MM.1S (cell line): Measurements from ENCODE around the gene IQCC.

ENCODE experiments used
- DNase-seq: peaks from one replicate; pipeline ENCODE4 v3.0.0-alpha.2; 2015
- H2AFZ ChIP-seq: fragments of 300-600 bp; sonication (generic); 2 replicates; pipeline ENCODE4 v1.6.0; 2016; ENCODE audit warnings: antibody characterized with exemption, low read length
- H3F3A ChIP-seq: fragments of 300-600 bp; sonication (generic); 2 replicates; pipeline ENCODE4 v1.6.1; 2016; ENCODE audit warnings: mild to moderate bottlenecking, antibody characterized with exemption, low read length, moderate library complexity, mixed read lengths; ENCODE audit not compliant: insufficient read depth
- H3K27ac ChIP-seq: fragments of 300-600 bp; sonication (generic); 2 replicates; pipeline ENCODE4 v1.5.1; 2016; ENCODE audit warnings: mild to moderate bottlenecking, low read length
- H3K27me3 ChIP-seq: fragments of 300-600 bp; sonication (generic); replicated peaks from 2 replicates; pipeline ENCODE4 v1.6.0; 2016; ENCODE audit warnings: low read length; ENCODE audit not compliant: insufficient read depth
- H3K36me3 ChIP-seq: fragments of 300-600 bp; sonication (generic); replicated peaks from 2 replicates; pipeline ENCODE4 v1.6.1; 2016; ENCODE audit warnings: mild to moderate bottlenecking, low read length, mixed read lengths; ENCODE audit not compliant: insufficient read depth
- H3K4me1 ChIP-seq: fragments of 300-600 bp; sonication (generic); 2 replicates; pipeline ENCODE4 v1.6.1; 2016; ENCODE audit warnings: low read length, mixed read lengths
- H3K4me2 ChIP-seq: fragments of 300-600 bp; sonication (generic); 2 replicates; pipeline ENCODE4 v1.6.0; 2016; ENCODE audit warnings: low read depth, low read length
- H3K4me3 ChIP-seq: fragments of 300-600 bp; sonication (generic); 2 replicates; pipeline ENCODE4 v1.5.1; 2016; ENCODE audit warnings: low read length, mixed read lengths
- H3K79me2 ChIP-seq: fragments of 300-600 bp; sonication (generic); 2 replicates; pipeline ENCODE4 v1.6.1; 2016; ENCODE audit warnings: mixed run types, low read length, mixed read lengths
- H3K9ac ChIP-seq: fragments of 300-600 bp; sonication (generic); 2 replicates; pipeline ENCODE4 v1.6.1; 2016; ENCODE audit warnings: low read length, mixed read lengths
- H3K9me2 ChIP-seq: fragments of 300-600 bp; sonication (generic); replicated peaks from 2 replicates; pipeline ENCODE4 v1.6.1; 2016; ENCODE audit warnings: mild to moderate bottlenecking, low read length, mixed read lengths; ENCODE audit not compliant: insufficient read depth
- H3K9me3 ChIP-seq: fragments of 300-600 bp; sonication (generic); replicated peaks from 2 replicates; pipeline ENCODE4 v1.6.1; 2016; ENCODE audit warnings: mild to moderate bottlenecking, low read length, mixed read lengths; ENCODE audit not compliant: insufficient read depth
- H4K20me1 ChIP-seq: fragments of 300-600 bp; sonication (generic); 2 replicates; pipeline ENCODE4 v1.6.1; 2016; ENCODE audit warnings: mild to moderate bottlenecking, low read length, moderate library complexity, mixed read lengths; ENCODE audit not compliant: insufficient read depth
- EZH2 ChIP-seq: fragments of 300-600 bp; sonication (generic); optimal IDR thresholded peaks from 2 replicates; pipeline ENCODE3; 2017; ENCODE audit warnings: low read depth, mild to moderate bottlenecking, antibody characterized with exemption, low read length, mixed read lengths
- EZH2phosphoT487 ChIP-seq: fragments of 300-600 bp; sonication (generic); IDR thresholded peaks from 2 replicates; pipeline ENCODE4 v1.6.1; 2018; ENCODE audit warnings: antibody characterized with exemption, low read length
- TF ChIP-seq, protein P1 (sequence below): fragments of 300-600 bp; sonication (generic); IDR thresholded peaks from 2 replicates; pipeline ENCODE4 v1.5.1; 2016; ENCODE audit warnings: antibody characterized with exemption, low read length, mixed read lengths

The IQCC gene

GRCh38 chr1:32221581-32221979 lies 16.1 kb downstream of the IQCC start:
- Histone ChIP-seq H3F3A (no peaks in the 10 kb centered on the region), H3K79me2 (peaks cover 39% of the 10 kb centered on the region), H3K9me3 (no peaks in the 10 kb centered on the region), H3K27me3 (no peaks in the 10 kb centered on the region), H2AFZ (peak overlapping the region; percentile 60; the same call in 1 of the 2 replicates), H4K20me1 (no peaks in the 10 kb centered on the region), H3K36me3 (0 out of 2 replicates have a peak, but pooled peaks cover 3% of the 10 kb centered on the region), H3K27ac (no peak overlapping the region), H3K9ac (peak overlapping the region; percentile 91; the same call in 1 of the 2 replicates), H3K4me3 (peak overlapping the region; percentile 77), H3K4me1 (peaks cover 5% of the 10 kb centered on the region; the same call in 1 of the 2 replicates), H3K4me2 (peak overlapping the region; percentile 84), H3K9me2 (no peaks in the 10 kb centered on the region)
- DNase-seq, result no peak
- TF ChIP-seq EZH2 (no peak), EZH2phosphoT487 (no peak)
- TF ChIP-seq, protein P1, sequence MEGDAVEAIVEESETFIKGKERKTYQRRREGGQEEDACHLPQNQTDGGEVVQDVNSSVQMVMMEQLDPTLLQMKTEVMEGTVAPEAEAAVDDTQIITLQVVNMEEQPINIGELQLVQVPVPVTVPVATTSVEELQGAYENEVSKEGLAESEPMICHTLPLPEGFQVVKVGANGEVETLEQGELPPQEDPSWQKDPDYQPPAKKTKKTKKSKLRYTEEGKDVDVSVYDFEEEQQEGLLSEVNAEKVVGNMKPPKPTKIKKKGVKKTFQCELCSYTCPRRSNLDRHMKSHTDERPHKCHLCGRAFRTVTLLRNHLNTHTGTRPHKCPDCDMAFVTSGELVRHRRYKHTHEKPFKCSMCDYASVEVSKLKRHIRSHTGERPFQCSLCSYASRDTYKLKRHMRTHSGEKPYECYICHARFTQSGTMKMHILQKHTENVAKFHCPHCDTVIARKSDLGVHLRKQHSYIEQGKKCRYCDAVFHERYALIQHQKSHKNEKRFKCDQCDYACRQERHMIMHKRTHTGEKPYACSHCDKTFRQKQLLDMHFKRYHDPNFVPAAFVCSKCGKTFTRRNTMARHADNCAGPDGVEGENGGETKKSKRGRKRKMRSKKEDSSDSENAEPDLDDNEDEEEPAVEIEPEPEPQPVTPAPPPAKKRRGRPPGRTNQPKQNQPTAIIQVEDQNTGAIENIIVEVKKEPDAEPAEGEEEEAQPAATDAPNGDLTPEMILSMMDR, result no peak

GRCh38 chr1:32221980-32222755 lies 16.7 kb downstream of the IQCC start, which contains the start of the genes EIF3I and TMEM234:
Gene EIF3I, plus strand, starts transcription at chr1:32222407. Its CDS starts 35 bp downstream, at chr1:32222442.
Gene TMEM234, minus strand, starts transcription at chr1:32222353. Its CDS starts 31 bp downstream, at chr1:32222322.
- Histone ChIP-seq H3K79me2 (peaks cover 39% of the 10 kb centered on the region), H3F3A (no peaks in the 10 kb centered on the region), H3K4me2 (peak within 1 kb of the TSS; percentile 84), H3K4me1 (peaks cover 5% of the 10 kb centered on the region; the same call in 1 of the 2 replicates), H4K20me1 (no peaks in the 10 kb centered on the region), H3K36me3 (0 out of 2 replicates have a peak, but pooled peaks cover 3% of the 10 kb centered on the region), H3K9me3 (no peaks in the 10 kb centered on the region), H3K9me2 (no peaks in the 10 kb centered on the region), H3K27me3 (no peaks in the 10 kb centered on the region), H3K27ac (peak within 1 kb of the TSS; percentile 34; the same call in 1 of the 2 replicates), H3K9ac (peak within 1 kb of the TSS; percentile 91), H2AFZ (peak within 1 kb of the TSS; percentile 60), H3K4me3 (peak within 1 kb of the TSS; percentile 77)
- peak; percentile 93 for DNase-seq
- TF ChIP-seq, protein P1, result no peak
- no peak for TF ChIP-seq EZH2
- TF ChIP-seq EZH2phosphoT487, result no peak

GRCh38 chr1:32223683-32224082 lies 18.2 kb downstream of the IQCC start:
- Histone ChIP-seq H3K79me2 (peaks cover 39% of the 10 kb centered on the region), H3K36me3 (peaks cover 7% of the 10 kb centered on the region; the same call in 1 of the 2 replicates), H3K9me3 (no peaks in the 10 kb centered on the region), H3K4me2 (peak overlapping the region; percentile 84; the same call in 1 of the 2 replicates), H4K20me1 (no peaks in the 10 kb centered on the region), H3K9me2 (no peaks in the 10 kb centered on the region), H3F3A (no peaks in the 10 kb centered on the region), H3K9ac (no peak overlapping the region), H2AFZ (no peak overlapping the region), H3K4me3 (no peak overlapping the region), H3K27ac (no peak overlapping the region), H3K27me3 (no peaks in the 10 kb centered on the region), H3K4me1 (peaks cover 5% of the 10 kb centered on the region; the same call in 1 of the 2 replicates)
- DNase-seq, result no peak
- TF ChIP-seq EZH2 (no peak), EZH2phosphoT487 (no peak)
- TF ChIP-seq, protein P1, result no peak
